ENCODE measurements around the gene TELO2. TPM values are rescaled to one million over a fixed set of nuclear protein-coding genes. Genes with fewer than 3 reads are reported as not detected.

TELO2 gene
- total and polyA plus RNA-seq, 4 donors = 12.9 to 19.3 (median 16.2) TPM

- Histone ChIP-seq H3K27me3 (ENCODE audit: control insufficient read depth in 4 of 4, insufficient read depth in 4 of 4, low read length in 3 of 4) (no peaks in the 10 kb centered on the region), H3K4me1 (ENCODE audit: control insufficient read depth in 4 of 4, insufficient read depth in 4 of 4, low read length in 3 of 4) (peaks cover 0 to 8% (median 0%) of the 10 kb centered on the region in 4 donors), H3K4me3 (ENCODE audit: low read depth in 1 of 3, low read length in 3 of 3) (no peak overlapping the region), H3K27ac (ENCODE audit: low read depth in 1 of 2, low read length in 2 of 2) (peak overlapping the region; percentile 69 to 77), H3K9me3 (ENCODE audit: control insufficient read depth in 4 of 4, low read length in 3 of 4) (no peaks in the 10 kb centered on the region), H3K36me3 (ENCODE audit: control insufficient read depth in 4 of 4, insufficient read depth in 3 of 4, low read depth in 1 of 4, low read length in 3 of 4) (peaks cover 0 to 4% (median 0%) of the 10 kb centered on the region in 4 donors), H3K9ac (ENCODE audit: low read depth in 1 of 2, low read length in 2 of 2) (no peak overlapping the region)
- whole genome bisulfite sequencing = 80% methylated on average over 35 of the region's 35 CpGs
- TF ChIP-seq, protein P1, sequence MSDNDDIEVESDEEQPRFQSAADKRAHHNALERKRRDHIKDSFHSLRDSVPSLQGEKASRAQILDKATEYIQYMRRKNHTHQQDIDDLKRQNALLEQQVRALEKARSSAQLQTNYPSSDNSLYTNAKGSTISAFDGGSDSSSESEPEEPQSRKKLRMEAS (IDR thresholded peaks at IDR 0.05) = no peak
- TF ChIP-seq RAD21 (IDR thresholded peaks at IDR 0.05) (peak in 1 of 2 donors; percentile 24), FOXA1 (IDR thresholded peaks at IDR 0.05) (no peak), RXRA (IDR thresholded peaks at IDR 0.05) (peak; percentile 21 to 28), EGR1 (IDR thresholded peaks at IDR 0.05; ENCODE audit: low read depth in 2 of 2) (no peak), HNF4G (IDR thresholded peaks at IDR 0.05) (no peak), ZBTB33 (IDR thresholded peaks at IDR 0.05) (no peak), SP1 (IDR thresholded peaks at IDR 0.05) (peak; percentile 51), NR2F2 (IDR thresholded peaks at IDR 0.05) (peak; percentile 71), TAF1 (conservative IDR thresholded peaks at IDR 0.05) (no peak)
- TF ChIP-seq, protein P2, sequence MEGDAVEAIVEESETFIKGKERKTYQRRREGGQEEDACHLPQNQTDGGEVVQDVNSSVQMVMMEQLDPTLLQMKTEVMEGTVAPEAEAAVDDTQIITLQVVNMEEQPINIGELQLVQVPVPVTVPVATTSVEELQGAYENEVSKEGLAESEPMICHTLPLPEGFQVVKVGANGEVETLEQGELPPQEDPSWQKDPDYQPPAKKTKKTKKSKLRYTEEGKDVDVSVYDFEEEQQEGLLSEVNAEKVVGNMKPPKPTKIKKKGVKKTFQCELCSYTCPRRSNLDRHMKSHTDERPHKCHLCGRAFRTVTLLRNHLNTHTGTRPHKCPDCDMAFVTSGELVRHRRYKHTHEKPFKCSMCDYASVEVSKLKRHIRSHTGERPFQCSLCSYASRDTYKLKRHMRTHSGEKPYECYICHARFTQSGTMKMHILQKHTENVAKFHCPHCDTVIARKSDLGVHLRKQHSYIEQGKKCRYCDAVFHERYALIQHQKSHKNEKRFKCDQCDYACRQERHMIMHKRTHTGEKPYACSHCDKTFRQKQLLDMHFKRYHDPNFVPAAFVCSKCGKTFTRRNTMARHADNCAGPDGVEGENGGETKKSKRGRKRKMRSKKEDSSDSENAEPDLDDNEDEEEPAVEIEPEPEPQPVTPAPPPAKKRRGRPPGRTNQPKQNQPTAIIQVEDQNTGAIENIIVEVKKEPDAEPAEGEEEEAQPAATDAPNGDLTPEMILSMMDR (IDR thresholded peaks at IDR 0.05; ENCODE audit: low read depth, low read length, missing input control) = no peak
- DNase-seq (ENCODE audit: low spot score) = no peak
Observed at GRCh38 chr16:1530883-1531637, 37.9 kb downstream of the TELO2 start.

DNA sequence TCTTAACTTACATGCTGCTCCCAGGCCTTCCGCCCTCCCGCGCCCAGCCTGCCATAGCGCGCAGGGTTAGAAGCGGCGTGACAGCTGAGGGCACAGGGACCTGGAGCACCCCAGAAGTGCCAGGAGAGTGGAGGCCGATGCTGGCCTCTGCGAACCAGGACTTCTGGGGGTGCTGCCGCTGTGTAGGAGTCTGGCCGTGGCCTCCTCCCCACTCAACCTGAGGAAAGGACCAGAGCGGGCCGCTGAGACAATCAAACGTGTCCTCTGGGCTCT, 38.4 kb downstream of the TELO2 start:
- no peaks in the 10 kb centered on the region for H3K9me3 ChIP-seq (ENCODE audit: control insufficient read depth in 4 of 4, low read length in 3 of 4)
- H3K9ac ChIP-seq (ENCODE audit: low read depth in 1 of 2, low read length in 2 of 2) = no peak overlapping the region
- H3K4me3 ChIP-seq (ENCODE audit: low read depth in 1 of 3, low read length in 3 of 3) = no peak overlapping the region
- H3K27me3 ChIP-seq (ENCODE audit: control insufficient read depth in 4 of 4, insufficient read depth in 4 of 4, low read length in 3 of 4) = no peaks in the 10 kb centered on the region
- peaks cover 0 to 4% (median 0%) of the 10 kb centered on the region in 4 donors for H3K36me3 ChIP-seq (ENCODE audit: control insufficient read depth in 4 of 4, insufficient read depth in 3 of 4, low read depth in 1 of 4, low read length in 3 of 4)
- H3K27ac ChIP-seq (ENCODE audit: low read depth in 1 of 2, low read length in 2 of 2) = peak overlapping the region; percentile 69 to 77
- TF ChIP-seq YY1 (IDR thresholded peaks at IDR 0.05) (no peak), HNF4G (IDR thresholded peaks at IDR 0.05) (no peak), NR2F2 (IDR thresholded peaks at IDR 0.05) (no peak), FOXA2 (IDR thresholded peaks at IDR 0.05) (no peak), TAF1 (conservative IDR thresholded peaks at IDR 0.05) (no peak), SP1 (IDR thresholded peaks at IDR 0.05) (no peak), ZBTB33 (IDR thresholded peaks at IDR 0.05) (no peak), EGR1 (IDR thresholded peaks at IDR 0.05; ENCODE audit: low read depth in 2 of 2) (no peak)
- TF ChIP-seq, protein P3, sequence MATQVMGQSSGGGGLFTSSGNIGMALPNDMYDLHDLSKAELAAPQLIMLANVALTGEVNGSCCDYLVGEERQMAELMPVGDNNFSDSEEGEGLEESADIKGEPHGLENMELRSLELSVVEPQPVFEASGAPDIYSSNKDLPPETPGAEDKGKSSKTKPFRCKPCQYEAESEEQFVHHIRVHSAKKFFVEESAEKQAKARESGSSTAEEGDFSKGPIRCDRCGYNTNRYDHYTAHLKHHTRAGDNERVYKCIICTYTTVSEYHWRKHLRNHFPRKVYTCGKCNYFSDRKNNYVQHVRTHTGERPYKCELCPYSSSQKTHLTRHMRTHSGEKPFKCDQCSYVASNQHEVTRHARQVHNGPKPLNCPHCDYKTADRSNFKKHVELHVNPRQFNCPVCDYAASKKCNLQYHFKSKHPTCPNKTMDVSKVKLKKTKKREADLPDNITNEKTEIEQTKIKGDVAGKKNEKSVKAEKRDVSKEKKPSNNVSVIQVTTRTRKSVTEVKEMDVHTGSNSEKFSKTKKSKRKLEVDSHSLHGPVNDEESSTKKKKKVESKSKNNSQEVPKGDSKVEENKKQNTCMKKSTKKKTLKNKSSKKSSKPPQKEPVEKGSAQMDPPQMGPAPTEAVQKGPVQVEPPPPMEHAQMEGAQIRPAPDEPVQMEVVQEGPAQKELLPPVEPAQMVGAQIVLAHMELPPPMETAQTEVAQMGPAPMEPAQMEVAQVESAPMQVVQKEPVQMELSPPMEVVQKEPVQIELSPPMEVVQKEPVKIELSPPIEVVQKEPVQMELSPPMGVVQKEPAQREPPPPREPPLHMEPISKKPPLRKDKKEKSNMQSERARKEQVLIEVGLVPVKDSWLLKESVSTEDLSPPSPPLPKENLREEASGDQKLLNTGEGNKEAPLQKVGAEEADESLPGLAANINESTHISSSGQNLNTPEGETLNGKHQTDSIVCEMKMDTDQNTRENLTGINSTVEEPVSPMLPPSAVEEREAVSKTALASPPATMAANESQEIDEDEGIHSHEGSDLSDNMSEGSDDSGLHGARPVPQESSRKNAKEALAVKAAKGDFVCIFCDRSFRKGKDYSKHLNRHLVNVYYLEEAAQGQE (IDR thresholded peaks at IDR 0.05) = no peak
- TF ChIP-seq, protein P2 (IDR thresholded peaks at IDR 0.05; ENCODE audit: low read depth, low read length, missing input control) = no peak
- peaks cover 0 to 11% (median 0%) of the 10 kb centered on the region in 4 donors for H3K4me1 ChIP-seq (ENCODE audit: control insufficient read depth in 4 of 4, insufficient read depth in 4 of 4, low read length in 3 of 4)
- DNase-seq (ENCODE audit: low spot score) = no peak
- WGBS = 94% methylated on average over 14 of the region's 14 CpGs
